NCI-H1048 (cell line): Measurements from ENCODE around the gene ACTN1.
"Not testable (repeated sequence)": the region's sequence is repeated elsewhere in the genome, so short reads cannot be mapped to it uniquely, and the experiment has no call there.

ENCODE experiments used
- DNase-seq: peaks from one replicate; lab custom pipeline; 2025; lab: John Stamatoyannopoulos, UW

Gene ACTN1

DNA sequence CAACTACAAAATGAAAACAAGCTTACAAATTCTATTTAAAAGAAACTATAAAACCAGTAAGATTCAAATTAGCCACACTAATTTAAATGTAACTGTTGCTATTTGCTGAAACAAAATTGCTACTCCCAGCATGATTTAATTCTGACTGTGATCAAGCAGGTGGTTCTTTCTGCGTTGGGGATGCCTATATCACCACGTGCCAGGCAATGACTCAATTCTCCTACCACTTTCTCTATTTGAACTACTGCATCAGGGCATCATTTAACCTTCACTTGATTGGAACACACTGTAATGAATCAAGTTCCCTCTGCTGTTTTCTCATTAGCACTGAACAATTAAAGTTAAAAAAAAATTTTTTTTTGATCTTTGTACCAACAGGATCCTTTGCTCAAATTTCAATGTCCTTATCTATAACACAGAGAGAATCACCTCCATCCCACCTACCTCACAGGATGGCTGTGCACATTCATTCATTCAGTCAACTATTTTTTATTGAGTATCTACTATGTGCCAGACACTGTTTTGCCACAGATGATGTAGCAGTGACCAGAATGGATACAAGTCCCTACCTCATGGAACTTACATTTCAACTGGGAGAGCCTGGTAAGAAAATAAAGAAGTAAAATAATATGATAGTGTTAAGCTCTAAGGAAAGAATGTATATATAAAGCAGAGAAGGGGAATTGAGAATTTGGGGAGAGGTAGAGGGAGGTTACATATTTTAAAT is 8.0 kb upstream of the ACTN1 start:
- DNase-seq: no peak

DNA sequence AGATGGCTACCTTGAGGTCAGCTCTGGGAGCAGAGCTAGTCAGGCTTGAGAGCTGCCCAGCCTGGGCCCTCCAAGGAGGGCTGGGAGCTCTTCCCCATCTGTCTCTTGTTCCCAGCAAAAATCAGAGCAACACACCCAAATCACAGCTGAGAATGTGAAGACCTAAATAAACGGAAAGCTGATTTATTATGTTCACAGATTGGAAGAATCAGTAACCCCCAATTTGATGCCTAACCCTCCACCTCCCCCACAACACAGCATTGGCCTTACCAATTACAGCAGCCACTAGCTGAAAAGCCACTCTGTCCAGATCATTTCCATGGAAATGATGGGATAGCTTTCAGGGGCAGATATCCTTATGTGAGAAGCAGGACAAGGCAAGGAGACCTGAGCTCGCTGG is 7.1 kb upstream of the ACTN1 start:
- no peak for DNase-seq

DNA sequence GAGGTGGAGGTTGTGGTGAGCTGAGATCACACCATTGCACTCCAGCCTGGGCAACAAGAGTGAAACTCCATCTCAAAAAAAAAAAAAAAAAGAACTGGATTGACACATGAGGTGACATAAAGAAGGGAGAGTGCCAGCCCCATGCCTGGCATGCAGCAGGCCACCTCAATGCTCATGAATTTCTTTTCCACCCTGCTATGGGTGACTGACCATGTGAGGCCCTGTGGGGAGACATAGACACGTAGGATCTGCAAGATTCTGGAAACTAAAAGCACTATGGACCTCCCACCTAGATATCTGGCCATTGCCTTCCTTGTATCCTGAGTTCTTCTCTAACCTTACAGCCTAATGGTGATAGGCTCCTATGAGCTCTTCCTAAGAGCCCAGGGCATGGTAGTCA is 5.6 kb upstream of the ACTN1 start:
- DNase-seq: no peak

DNA sequence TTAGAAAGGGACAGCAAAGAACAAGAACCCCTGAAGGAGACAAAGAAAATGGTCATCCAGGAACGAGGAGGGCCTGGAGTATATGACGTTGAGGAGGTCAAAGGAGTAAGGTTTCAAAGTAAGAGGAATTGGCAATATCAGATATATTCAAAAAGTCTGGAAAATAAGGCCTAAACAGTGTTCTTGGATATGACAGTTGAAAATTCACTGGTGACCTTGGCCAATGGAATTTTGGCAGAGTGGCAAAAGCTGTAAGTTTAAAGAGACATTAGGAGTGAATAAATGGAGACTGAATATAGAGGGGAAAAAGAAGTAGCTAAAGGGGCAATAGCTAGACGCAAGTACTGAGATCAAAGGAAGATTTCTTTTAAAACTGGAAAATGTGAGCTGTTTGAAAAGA is 4.1 kb upstream of the ACTN1 start:
- DNase-seq: no peak

DNA sequence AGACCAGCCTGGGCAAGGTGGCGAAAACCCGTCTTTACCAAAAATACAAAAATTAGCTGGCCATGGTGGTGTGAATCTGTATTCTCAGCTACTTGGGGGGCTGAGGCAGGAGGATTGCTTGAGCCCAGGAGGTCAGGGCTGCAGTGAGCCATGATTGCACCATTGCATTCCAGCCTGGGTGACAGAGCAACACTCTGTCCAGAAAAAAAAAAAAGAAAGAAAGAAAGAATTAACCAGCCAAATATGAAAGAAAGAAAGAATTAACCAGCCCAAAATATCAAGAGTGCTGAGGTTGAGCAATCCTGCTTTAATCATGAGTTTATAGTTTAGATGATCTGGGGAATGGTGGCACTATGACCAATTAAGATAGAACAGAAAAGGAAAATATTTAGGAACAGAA is 3.5 kb upstream of the ACTN1 start:
- no peak for DNase-seq

DNA sequence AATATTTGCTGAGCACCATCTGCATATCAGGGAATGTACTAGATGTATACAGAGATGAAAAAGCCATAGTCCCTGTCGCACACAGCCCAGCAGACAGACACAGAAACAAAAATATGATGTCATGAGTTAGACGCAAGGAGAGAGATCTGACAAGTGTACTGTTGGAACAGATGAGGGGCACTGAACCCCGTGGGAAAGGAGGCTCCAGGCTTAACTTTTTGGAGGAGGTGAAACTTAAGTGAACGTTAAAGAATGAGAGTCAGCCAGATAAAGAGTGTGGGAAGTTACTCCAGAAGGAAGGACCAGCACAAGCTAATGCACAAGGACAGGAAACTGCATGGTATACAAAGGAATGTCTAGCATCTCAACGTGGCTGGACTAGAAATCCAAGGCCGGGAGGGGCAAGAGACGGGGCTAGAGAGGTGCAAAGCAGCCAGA is 2.5 kb upstream of the ACTN1 start:
- no peak for DNase-seq

DNA sequence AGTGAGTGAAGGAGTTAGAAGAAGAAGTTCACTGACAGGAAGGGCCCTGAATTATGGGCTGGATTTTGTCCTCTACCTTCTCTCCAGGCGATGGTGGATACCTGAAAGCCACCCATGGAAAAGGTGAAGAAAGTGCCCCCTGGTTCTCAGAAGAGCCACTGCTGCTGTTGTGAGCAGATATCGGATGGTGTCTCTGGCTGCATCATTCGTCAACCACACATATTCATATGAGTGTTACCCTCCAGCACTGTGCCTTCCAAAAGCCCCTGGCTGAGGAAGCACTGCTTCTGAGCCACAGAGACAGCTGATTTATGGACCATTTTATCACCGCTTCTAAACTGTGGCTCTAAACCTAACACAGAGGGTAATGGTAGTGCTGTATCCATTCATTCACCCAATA is 2.0 kb upstream of the ACTN1 start:
- no peak for DNase-seq

DNA sequence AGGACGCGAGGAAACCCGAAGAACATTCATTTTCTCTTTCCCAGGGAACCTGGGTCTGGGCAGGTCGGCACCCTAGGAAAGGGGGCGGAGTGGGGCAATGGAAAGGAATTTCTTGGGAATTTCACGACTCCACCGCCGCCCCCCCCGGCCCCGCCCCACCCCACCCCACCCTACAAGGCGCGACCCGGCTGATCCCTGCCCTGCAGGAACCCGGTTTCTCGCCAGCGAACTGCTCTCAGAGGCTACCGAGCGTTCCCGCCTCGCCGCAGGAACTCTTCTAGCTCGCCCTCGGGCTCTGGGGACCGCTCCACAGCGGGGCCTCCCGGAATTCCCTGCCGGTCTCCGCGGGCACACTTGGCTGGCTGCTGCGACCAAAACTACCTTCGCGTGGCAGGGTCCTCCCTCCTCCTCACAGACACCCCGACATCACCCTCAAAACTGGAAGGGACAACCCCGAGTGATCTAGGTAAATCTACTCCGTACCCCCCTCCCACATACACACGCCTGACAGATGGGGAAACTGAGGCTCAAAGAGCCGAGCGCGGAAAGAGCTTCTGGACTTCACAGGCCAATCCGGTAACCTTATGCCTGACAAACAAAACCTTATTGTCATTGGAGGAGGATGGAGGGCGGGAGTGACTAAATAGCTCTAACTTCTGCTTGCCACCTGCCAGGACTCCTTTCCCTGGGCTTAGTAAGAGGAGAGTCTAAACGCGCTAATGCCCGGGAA is 785 bp upstream of the ACTN1 start:
- no peak for DNase-seq

DNA sequence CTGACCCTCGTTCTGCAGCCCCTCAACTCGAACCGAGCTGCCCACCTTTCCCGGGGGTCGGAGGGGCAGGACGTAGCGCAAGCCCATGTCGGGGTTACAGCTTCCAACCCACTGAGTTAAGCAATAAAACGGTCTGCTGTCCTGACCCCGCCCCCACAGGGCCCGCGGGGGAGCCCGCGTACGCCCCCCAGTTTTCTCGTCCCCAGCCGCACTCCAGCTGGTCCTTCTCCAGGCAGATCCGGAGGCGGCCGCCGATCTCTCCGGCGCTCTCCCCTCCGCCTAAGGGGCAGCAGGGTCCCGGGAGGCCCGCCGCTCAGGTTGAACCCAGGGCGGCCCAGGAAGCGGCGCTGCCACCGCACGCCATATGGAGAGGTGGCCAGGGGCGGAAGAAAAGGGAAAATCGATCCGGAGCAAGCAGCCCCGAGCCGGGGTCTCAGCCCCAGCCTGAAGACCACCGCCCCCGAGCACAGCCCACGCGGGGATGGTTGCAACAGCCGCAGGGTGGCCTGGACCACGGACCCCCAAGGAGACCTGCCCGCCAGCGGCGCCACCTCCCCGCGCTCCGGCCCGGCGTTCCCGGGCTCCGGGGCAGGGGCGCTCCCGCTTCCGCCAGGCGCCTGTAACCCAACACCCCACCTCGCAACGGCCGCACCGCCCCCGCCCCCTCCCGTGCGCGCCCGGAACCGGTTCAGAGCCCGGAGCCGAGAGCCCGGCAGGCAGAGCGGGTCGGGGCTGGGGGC is 760 bp downstream of the ACTN1 start:
- no peak for DNase-seq

DNA sequence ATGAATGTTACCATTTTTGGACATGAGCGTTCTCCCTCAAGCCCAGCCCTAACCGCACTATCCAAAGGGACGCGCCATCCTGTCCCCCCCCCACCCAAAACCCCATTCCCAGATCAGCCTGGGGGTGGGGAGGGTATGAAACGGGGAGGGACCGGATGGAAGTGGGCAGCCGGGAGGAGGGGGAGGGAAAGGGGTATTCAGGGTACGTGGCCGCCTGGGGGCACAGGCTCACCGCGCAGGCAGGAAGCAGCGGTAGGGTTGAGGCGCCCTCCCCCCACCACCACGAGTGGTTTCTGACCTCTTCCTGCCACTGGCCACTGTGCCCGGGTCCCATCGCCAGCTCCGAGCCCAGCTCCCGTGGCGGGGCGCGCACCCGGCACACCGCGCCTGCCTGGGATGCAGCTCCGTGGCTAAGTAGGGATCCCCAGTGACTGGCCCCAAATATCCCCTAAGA is 1.4 kb downstream of the ACTN1 start:
- DNase-seq: no peak

DNA sequence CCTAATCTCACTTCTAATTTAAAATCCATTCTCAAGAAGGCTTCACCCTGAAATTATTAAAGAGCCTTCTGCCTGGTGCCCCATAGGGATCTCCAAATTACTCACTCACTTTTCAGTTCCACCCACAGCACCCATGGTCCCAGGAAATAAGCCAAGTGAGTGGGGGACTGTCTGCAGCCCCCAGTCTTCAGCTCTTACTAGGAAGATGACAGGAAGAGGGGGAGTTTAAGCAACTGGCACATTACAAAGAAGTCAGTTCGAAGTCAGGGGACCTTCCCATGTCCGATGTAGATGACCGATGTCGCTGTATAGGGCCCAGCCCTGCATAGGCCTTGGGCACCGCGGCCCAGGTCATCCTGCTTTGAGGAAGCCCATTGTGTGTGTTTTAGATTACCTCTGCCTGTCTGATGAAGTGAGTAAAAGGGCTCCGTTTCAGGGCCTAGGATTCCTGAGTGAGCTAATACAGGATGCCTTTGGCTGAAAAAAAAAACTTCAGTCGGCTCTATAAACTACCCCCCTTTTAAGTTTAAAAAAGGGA is 1.9 kb downstream of the ACTN1 start:
- DNase-seq: no peak

DNA sequence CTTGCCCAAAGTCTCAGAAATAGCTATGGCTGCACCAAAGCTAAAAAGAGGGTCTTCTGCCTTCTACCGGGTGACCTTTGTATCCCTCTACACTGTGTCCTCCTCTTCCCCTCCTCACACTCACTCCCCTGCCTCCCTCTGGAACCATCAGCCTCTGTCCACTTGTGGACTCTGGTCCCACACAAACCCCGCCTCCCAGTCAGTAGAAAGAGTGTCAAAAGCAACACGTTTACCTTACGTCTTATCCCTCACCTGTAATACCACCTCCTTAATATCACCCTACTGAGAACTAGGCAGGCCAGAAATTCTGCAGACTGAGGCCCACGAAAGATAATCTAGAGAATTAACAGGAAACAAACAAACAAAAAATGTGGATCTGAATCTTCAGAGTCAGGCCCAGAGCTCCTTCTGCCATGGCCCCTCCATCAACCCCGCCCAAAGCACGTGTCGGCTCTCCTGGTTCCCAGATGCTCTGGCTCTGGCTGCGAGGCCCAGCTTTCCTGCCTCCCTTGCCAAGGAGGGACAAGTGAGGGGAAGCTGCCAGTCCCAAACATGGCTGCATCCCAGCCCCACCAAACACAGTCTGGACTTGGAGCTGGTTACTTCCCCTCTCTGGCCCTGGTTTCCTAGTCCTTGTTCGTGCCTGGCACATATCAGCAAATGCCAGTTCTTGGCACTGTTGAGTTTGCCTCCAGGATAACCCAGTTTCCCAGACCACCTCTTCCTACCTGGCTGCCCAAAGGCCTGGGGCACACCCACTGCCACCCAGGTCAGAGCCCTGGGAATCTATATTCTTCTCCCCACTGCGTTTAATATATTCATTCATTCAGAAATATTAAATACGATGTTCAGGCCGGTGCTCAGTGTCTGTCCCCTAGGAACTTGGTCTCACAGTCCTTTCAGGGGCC is 2.7 kb downstream of the ACTN1 start:
- no peak for DNase-seq

DNA sequence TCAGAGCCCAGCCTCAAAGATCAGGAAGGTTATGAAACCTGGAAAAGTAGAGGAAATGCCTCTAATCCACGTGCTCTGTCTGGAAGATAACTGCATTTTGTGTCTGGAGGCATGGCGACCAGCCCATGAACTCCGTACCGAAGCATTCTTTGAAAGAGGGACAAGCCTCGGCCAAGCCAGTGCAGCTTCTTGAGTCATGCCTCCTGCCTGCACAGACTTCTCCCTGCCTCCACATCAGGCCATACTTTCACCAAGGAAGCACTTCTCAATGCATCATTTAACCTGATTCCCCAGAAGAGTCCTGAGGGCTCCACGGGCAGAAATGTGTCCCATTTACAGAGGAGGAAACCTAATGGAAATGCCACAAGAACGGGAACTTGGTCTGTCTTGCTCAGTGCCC is 3.4 kb downstream of the ACTN1 start:
- DNase-seq: no peak

DNA sequence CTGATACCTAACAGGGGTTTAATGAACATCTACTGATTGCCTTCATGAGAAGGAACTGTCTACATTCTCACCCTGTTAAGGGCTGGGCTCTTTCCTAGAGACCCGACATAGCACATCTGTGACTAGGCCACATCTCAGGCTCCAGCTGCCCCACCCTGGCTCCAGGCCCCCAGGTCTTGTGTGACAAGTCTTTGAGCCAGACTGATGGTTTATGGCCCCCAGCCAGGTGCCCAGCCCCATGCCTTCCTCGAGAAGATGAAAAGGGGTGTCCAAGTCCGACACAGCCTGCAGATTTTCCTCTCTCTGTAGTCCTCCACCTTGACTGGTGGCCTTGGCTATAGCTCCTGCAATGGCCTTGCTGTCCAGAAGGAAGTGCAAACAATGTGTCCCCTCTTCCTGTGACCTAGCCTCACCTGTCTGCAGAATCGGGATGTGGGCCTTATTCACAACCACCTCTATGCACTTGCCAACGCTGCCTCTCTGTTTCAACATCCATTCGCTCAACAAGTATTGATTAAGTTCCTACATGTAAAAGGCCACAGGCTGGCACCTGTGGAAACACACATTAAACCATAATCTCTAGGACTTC is 4.2 kb downstream of the ACTN1 start:
- DNase-seq: no peak

DNA sequence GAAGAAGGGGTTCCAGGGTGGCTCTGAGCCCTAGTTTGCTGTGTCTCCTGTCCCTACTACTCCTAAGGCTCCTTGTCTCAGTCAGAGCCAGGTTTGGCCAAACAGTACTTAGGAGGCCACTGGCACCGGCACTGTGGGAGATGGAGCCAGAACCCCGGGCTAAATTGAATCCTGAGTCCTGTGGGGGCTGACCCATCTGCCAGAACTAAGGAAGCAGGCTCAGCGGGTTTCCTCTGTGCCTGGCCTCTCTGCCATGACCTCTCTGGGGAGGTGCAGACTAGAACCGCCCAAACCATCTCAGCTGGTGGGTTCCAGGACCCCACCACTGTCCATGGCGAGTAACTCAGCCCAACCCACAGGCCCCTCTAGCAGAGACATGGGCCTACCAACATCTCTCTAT is 5.5 kb downstream of the ACTN1 start:
- DNase-seq: no peak

DNA sequence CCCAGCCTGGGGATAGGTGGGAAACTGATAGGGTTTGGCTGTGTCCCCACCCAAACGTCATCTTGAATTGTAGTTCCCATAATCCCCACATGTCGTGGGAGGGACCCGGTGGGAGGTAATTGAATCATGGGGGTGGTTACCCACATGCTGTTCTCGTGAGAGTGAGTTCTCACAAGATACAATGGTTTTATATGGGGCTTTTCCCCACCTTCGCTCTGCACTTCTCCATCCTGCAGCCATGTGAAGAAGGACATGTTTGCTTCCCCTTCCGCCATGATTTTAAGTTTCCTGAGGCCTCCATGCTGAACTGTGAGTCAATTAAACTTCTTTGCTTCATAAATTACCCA is 5.9 kb downstream of the ACTN1 start:
- DNase-seq: not testable (repeated sequence)

DNA sequence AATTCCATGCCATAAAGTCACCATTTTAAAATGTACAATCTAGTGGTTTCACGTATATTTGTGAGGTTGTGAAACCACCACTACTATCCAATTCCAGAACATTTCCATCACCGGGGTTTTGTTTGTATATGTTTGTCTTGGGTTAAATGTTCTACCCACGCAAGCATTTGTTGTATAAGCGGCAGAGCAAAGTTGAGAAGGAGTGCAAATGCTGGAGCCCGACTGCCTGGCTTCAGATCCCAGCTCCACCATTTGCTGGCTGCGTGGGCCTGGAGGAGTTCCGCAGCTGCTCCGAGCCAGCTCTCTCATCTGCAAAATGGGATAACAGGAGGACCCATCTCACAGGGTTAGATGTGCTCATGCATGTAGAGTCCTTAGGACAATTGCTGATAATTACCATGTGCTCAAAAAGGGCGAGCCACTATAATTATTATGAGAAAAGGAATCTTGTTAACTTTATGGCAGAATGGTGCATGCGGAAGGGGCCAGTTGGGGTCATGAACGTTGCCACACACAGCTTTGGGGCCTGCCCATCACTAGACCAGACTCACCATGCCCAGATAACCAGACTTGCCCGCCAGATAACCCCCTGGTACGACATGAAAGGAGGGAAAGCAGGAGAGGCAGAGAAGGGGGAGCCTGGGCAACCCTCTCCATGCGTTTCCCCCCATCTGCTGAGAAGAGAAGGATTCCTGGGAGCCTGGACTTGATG is 6.4 kb downstream of the ACTN1 start:
- DNase-seq: no peak

DNA sequence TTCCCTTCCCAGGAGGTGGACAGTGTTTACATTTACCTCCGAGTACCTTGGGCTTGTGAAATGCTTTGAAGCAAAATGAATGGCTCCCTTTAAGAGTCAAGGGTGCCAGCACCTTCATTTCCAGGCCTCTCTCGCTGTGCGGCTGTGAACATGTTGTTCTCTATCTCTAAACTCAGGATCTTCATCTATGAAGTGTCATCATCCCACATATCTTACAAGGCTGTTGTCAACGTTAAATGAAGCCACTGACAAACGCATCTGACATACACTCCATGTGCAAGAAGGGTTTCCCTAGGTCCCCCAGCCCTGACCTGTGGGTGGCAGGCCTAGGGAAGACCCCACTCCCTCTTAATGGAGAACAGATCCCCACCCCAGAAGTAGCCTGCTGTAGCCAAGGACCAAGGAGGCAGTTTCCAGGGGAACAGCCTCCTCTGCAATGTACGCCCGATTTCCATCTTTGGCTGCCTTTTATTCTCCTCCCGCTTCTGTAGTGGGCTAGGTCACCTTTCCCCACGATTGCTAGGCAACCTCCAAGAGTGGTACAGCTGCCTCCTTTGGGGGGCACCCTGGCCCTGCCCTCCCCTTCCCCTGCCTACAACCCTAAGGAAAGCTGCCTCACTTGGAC is 7.6 kb downstream of the ACTN1 start:
- no peak for DNase-seq

DNA sequence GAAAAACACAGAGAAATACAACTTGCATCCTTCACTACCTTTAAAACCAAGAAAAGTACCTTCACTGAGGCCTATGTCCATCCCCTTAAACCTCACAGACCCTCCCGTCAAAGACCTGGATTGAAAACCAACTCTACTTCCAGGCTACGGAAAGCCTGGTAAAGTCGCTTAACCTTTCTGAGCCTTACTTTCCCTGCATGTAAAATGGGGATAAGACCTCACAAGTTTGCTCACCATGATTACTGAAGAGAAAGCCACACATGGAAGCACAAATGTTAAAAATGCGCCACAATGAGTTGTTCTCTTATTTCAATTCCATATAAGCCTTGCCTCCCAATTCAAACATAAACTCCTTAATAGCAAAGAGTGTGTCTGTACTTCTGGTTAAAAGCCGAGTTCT is 8.4 kb downstream of the ACTN1 start:
- no peak for DNase-seq

DNA sequence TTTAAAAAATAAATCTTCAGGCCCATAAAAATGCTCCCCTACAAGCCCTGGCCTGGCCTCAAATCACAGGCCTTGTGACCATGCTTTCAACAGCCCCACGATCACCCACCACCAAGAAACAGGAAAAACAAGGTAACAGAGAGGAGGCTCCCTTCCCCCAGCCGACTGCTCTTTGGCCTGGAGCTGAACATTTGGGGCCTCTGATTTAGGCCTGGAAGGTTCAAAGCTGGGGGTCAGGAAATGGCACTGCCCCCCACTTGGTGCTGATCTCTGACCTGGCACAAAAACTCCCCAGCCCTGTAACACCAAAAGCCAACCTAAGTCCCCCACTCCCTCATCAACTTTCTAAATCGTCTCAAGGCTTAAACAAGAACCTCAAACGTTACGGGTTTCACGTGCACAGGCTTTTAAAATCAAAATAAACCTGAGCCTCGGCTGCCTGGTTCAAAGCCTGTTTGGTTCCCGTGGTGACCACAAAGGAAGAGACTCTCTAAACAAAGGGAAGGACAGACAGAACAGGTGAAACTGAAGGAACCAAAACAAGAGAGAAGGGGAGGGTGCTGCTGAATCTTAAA is 9.0 kb downstream of the ACTN1 start:
- DNase-seq: no peak
